ENCODE results near the gene LOXL1.

- no peak for TF ChIP-seq BACH2 (CRISPR knock-in tag; IDR thresholded peaks at IDR 0.05; ENCODE audit: borderline replicate concordance)
- no peak for TF ChIP-seq ISL1 (CRISPR knock-in tag; IDR thresholded peaks at IDR 0.05)
- no peak for TF ChIP-seq ARNTL (CRISPR knock-in tag; IDR thresholded peaks at IDR 0.05; ENCODE audit: borderline replicate concordance, low read depth)
- TF ChIP-seq PATZ1 (CRISPR knock-in tag; IDR thresholded peaks at IDR 0.05; ENCODE audit: borderline replicate concordance), result no peak
- no peak for TF ChIP-seq CREB5 (CRISPR knock-in tag; IDR thresholded peaks at IDR 0.05; ENCODE audit: low read depth)
- no peak for TF ChIP-seq POU6F1 (CRISPR knock-in tag; IDR thresholded peaks at IDR 0.05; ENCODE audit: borderline replicate concordance, low read depth)
- TF ChIP-seq GLIS3 (CRISPR knock-in tag; IDR thresholded peaks at IDR 0.05), result no peak
- TF ChIP-seq ZC3H10 (CRISPR knock-in tag; IDR thresholded peaks at IDR 0.05), result no peak
- no peak for TF ChIP-seq ESRRG (CRISPR knock-in tag; IDR thresholded peaks at IDR 0.05)
- TF ChIP-seq CSRNP3 (CRISPR knock-in tag; IDR thresholded peaks at IDR 0.05), result no peak
- TF ChIP-seq RARB (CRISPR knock-in tag; IDR thresholded peaks at IDR 0.05), result no peak
- TF ChIP-seq ZFP30 (CRISPR knock-in tag; IDR thresholded peaks at IDR 0.05), result no peak
Observed at GRCh38 chr15:73985101-73985873, 59.0 kb downstream of the LOXL1 start.
